Liver (tissue), 9 donors: Measurements from ENCODE around the gene NOSIP. TPM values are rescaled to one million over a fixed set of nuclear protein-coding genes. Genes with fewer than 3 reads are reported as not detected.

Experiments used
- DNase-seq: peaks from one replicate; pipeline ENCODE4 v3.0.0-alpha.2; 2017; ENCODE audit warnings: low spot score
- H3K27ac ChIP-seq, 2 donors: one replicate each; pipeline ENCODE4 v1.7.0; 2013; ENCODE audit warnings: inconsistent platforms in 2 of 2, low read length in 2 of 2, control low read depth in 1 of 2, low read depth in 1 of 2, mild to moderate bottlenecking in 1 of 2
- H3K27me3 ChIP-seq, 4 donors: one replicate each; pipeline versions ENCODE4 v1.6.1 to v1.7.0; 2013; ENCODE audit warnings: low read length in 3 of 4, inconsistent platforms in 1 of 4, mild to moderate bottlenecking in 1 of 4, moderate library complexity in 1 of 4; ENCODE audit not compliant: control insufficient read depth in 4 of 4, insufficient read depth in 4 of 4
- H3K36me3 ChIP-seq, 4 donors: one replicate each; pipeline versions ENCODE4 v1.6.1 to v1.7.0; 2013; ENCODE audit warnings: low read length in 3 of 4, mild to moderate bottlenecking in 3 of 4, low read depth in 1 of 4, moderate library complexity in 1 of 4; ENCODE audit not compliant: control insufficient read depth in 4 of 4, insufficient read depth in 3 of 4
- H3K4me1 ChIP-seq, 4 donors: one replicate each; pipeline versions ENCODE4 v1.6.1 to v1.7.0; 2013; ENCODE audit warnings: low read length in 3 of 4, mild to moderate bottlenecking in 3 of 4, moderate library complexity in 1 of 4; ENCODE audit not compliant: control insufficient read depth in 4 of 4, insufficient read depth in 4 of 4
- H3K4me3 ChIP-seq, 3 donors: one replicate each; pipeline versions ENCODE4 v1.6.1 to v1.7.0; 2013; ENCODE audit warnings: low read length in 3 of 3, control low read depth in 1 of 3, low read depth in 1 of 3, mild to moderate bottlenecking in 1 of 3
- H3K9ac ChIP-seq, 2 donors: one replicate each; pipeline ENCODE4 v1.7.0; 2013; ENCODE audit warnings: low read length in 2 of 2, mild to moderate bottlenecking in 2 of 2, moderate library complexity in 2 of 2, control low read depth in 1 of 2, low read depth in 1 of 2
- H3K9me3 ChIP-seq, 4 donors: one replicate each; pipeline versions ENCODE4 v1.6.1 to v1.7.0; 2013; ENCODE audit warnings: low read length in 3 of 4; ENCODE audit not compliant: control insufficient read depth in 4 of 4
- ATF3 ChIP-seq: IDR thresholded peaks from 2 replicates; pipeline ENCODE4 v1.6.1; 2016; ENCODE audit warnings: antibody characterized with exemption
- EGR1 ChIP-seq, 2 donors: IDR thresholded peaks; 2 replicates each; pipeline ENCODE4 v1.6.1; 2016 to 2018; ENCODE audit warnings: antibody characterized with exemption in 2 of 2, low read depth in 2 of 2
- FOXA1 ChIP-seq: IDR thresholded peaks from 2 replicates; pipeline ENCODE4 v1.6.1; 2016; ENCODE audit warnings: antibody characterized with exemption
- FOXA2 ChIP-seq: IDR thresholded peaks from 2 replicates; pipeline ENCODE4 v1.6.1; 2016; ENCODE audit warnings: antibody characterized with exemption
- GABPA ChIP-seq, 2 donors: IDR thresholded peaks in 1 of 2; conservative IDR thresholded peaks in 1 of 2; 2 replicates each; pipeline ENCODE4 v1.6.1; 2016; ENCODE audit warnings: antibody characterized with exemption in 2 of 2, mild to moderate bottlenecking in 1 of 2, moderate library complexity in 1 of 2
- HNF4A ChIP-seq, 2 donors: conservative IDR thresholded peaks; 2 replicates each; pipeline ENCODE4 v1.6.1; 2016; ENCODE audit warnings: antibody characterized with exemption in 2 of 2, mild to moderate bottlenecking in 2 of 2
- HNF4G ChIP-seq: IDR thresholded peaks from 2 replicates; pipeline ENCODE4 v1.6.1; 2016; ENCODE audit warnings: antibody characterized with exemption
- JUND ChIP-seq, 2 donors: IDR thresholded peaks; 2 replicates each; pipeline ENCODE4 v1.6.1; 2016; ENCODE audit warnings: antibody characterized with exemption in 2 of 2
- MAX ChIP-seq: IDR thresholded peaks from 2 replicates; pipeline ENCODE4 v1.6.1; 2016; ENCODE audit warnings: antibody characterized with exemption
- NR2F2 ChIP-seq: IDR thresholded peaks from 2 replicates; pipeline ENCODE4 v1.6.1; 2016; ENCODE audit warnings: antibody characterized with exemption
- RAD21 ChIP-seq, 2 donors: IDR thresholded peaks; 2 replicates each; pipeline ENCODE4 v1.6.1; 2016; ENCODE audit warnings: antibody characterized with exemption in 2 of 2, mild to moderate bottlenecking in 2 of 2
- RXRA ChIP-seq, 2 donors: IDR thresholded peaks; 2 replicates each; pipeline ENCODE4 v1.6.1; 2017 to 2018; ENCODE audit warnings: antibody characterized with exemption in 2 of 2, mild to moderate bottlenecking in 1 of 2
- SP1 ChIP-seq: IDR thresholded peaks from 2 replicates; pipeline ENCODE4 v1.6.1; 2018; ENCODE audit warnings: antibody characterized with exemption, mild to moderate bottlenecking
- TAF1 ChIP-seq: conservative IDR thresholded peaks from 2 replicates; pipeline ENCODE4 v1.6.1; 2016; ENCODE audit warnings: antibody characterized with exemption, mild to moderate bottlenecking
- YY1 ChIP-seq: IDR thresholded peaks from 2 replicates; pipeline ENCODE4 v1.6.1; 2016; ENCODE audit warnings: antibody characterized with exemption, mild to moderate bottlenecking
- WGBS: extraction: QIAGEN DNeasy Blood & Tissue Kit; methylation state at CpG from one replicate; pipeline ENCODE4 v1.1.7; 2013; 5-methylcytosine and 5-hydroxymethylcytosine counted together
- polyA plus RNA-seq, 2 donors: library from polyadenylated mRNA; stranded (reverse) in 1 of 2; unstranded in 1 of 2; fragments of 200-250 nt in 1 of 2; fragments of >200 nt in 1 of 2; fragmentation: Nextera tagmentation in 1 of 2; extraction: Ambion mirVana in 1 of 2; gene quantifications; one replicate each; pipeline versions ENCODE4 v1.2.1 to v1.2.3, GENCODE V29; 2013 to 2015
- total RNA-seq, 2 donors: library from RNA; depleted of rRNA; stranded (reverse); fragments of >200 nt; gene quantifications; one replicate each; pipeline ENCODE4 v1.2.3, GENCODE V29; 2014
- TF ChIP-seq, protein P1 (sequence below): IDR thresholded peaks from 2 replicates; pipeline ENCODE4 v1.6.1; 2016; ENCODE audit warnings: antibody characterized with exemption
- TF ChIP-seq, protein P2 (sequence below): fragments of 150-350 bp; IDR thresholded peaks from 2 replicates; pipeline ENCODE4 v1.5.1; 2017; ENCODE audit warnings: improper control_type of control experiment, low read depth, low read length; ENCODE audit not compliant: missing input control
- donor health status: healthy.
- donor health status: healthy.
- donor health status: healthy.
- donor health status: healthy.
- donor health status: healthy.

The NOSIP gene
- total and polyA plus RNA-seq, 4 donors: 19.3 to 45.2 (median 30.5) TPM

GRCh38 chr19:49555600-49556411, 24.6 kb downstream of the NOSIP start:
- Histone ChIP-seq H3K27me3 (no peaks in the 10 kb centered on the region), H3K9me3 (no peaks in the 10 kb centered on the region), H3K9ac (no peak overlapping the region), H3K4me1 (peaks cover 0 to 13% (median 9%) of the 10 kb centered on the region in 4 donors), H3K36me3 (peaks cover 5 to 39% (median 16%) of the 10 kb centered on the region in 4 donors), H3K27ac (peak overlapping the region in 1 of 2 donors; percentile 25), H3K4me3 (no peak overlapping the region)
- DNase-seq: peak; percentile 71
- 87% methylated on average over 51 of the region's 53 CpGs for WGBS
- TF ChIP-seq YY1: no peak
- no peak for TF ChIP-seq FOXA2
- TF ChIP-seq HNF4A (conservative IDR thresholded peaks at IDR 0.05): no peak
- TF ChIP-seq, protein P1, sequence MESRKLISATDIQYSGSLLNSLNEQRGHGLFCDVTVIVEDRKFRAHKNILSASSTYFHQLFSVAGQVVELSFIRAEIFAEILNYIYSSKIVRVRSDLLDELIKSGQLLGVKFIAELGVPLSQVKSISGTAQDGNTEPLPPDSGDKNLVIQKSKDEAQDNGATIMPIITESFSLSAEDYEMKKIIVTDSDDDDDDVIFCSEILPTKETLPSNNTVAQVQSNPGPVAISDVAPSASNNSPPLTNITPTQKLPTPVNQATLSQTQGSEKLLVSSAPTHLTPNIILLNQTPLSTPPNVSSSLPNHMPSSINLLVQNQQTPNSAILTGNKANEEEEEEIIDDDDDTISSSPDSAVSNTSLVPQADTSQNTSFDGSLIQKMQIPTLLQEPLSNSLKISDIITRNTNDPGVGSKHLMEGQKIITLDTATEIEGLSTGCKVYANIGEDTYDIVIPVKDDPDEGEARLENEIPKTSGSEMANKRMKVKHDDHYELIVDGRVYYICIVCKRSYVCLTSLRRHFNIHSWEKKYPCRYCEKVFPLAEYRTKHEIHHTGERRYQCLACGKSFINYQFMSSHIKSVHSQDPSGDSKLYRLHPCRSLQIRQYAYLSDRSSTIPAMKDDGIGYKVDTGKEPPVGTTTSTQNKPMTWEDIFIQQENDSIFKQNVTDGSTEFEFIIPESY: no peak
- TF ChIP-seq GABPA (IDR thresholded peaks at IDR 0.05 in 1 of 2, conservative IDR thresholded peaks at IDR 0.05 in 1 of 2): no peak
- TF ChIP-seq HNF4G: no peak
- no peak for TF ChIP-seq ATF3
- no peak for TF ChIP-seq RXRA (IDR thresholded peaks at IDR 0.05)
- TF ChIP-seq RAD21 (IDR thresholded peaks at IDR 0.05): no peak
- no peak for TF ChIP-seq FOXA1

GRCh38 chr19:49554701-49555181, 25.6 kb downstream of the NOSIP start:
- WGBS: 63% methylated on average over 17 of the region's 17 CpGs
- H3K9ac ChIP-seq: no peak overlapping the region
- peaks cover 7 to 38% (median 16%) of the 10 kb centered on the region in 4 donors for H3K36me3 ChIP-seq
- H3K27ac ChIP-seq: peak overlapping the region; percentile 4 to 46
- no peak for DNase-seq
- TF ChIP-seq JUND (IDR thresholded peaks at IDR 0.05) (no peak), MAX (no peak), NR2F2 (peak; percentile 73), EGR1 (IDR thresholded peaks at IDR 0.05; ENCODE audit: low read depth in 2 of 2) (peak in 1 of 2 donors; percentile 14), SP1 (peak; percentile 35), YY1 (no peak), GABPA (IDR thresholded peaks at IDR 0.05 in 1 of 2, conservative IDR thresholded peaks at IDR 0.05 in 1 of 2) (peak; percentile 44 to 48), TAF1 (no peak)
- TF ChIP-seq, protein P2, sequence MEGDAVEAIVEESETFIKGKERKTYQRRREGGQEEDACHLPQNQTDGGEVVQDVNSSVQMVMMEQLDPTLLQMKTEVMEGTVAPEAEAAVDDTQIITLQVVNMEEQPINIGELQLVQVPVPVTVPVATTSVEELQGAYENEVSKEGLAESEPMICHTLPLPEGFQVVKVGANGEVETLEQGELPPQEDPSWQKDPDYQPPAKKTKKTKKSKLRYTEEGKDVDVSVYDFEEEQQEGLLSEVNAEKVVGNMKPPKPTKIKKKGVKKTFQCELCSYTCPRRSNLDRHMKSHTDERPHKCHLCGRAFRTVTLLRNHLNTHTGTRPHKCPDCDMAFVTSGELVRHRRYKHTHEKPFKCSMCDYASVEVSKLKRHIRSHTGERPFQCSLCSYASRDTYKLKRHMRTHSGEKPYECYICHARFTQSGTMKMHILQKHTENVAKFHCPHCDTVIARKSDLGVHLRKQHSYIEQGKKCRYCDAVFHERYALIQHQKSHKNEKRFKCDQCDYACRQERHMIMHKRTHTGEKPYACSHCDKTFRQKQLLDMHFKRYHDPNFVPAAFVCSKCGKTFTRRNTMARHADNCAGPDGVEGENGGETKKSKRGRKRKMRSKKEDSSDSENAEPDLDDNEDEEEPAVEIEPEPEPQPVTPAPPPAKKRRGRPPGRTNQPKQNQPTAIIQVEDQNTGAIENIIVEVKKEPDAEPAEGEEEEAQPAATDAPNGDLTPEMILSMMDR: no peak
- H3K4me1 ChIP-seq: peaks cover 0 to 7% (median 6%) of the 10 kb centered on the region in 4 donors
- no peaks in the 10 kb centered on the region for H3K27me3 ChIP-seq
- H3K9me3 ChIP-seq: no peaks in the 10 kb centered on the region
- H3K4me3 ChIP-seq: no peak overlapping the region
